ENCODE results near the gene ATP5PD. TPM values are rescaled to one million over a fixed set of nuclear protein-coding genes. Genes with fewer than 3 reads are reported as not detected.

Gene ATP5PD
- total and polyA plus RNA-seq, 2 of the 13 experiments (the other 11 are each of a cell fraction or from before 2014, with no cell fraction given) = 158 to 428 TPM

DNA sequence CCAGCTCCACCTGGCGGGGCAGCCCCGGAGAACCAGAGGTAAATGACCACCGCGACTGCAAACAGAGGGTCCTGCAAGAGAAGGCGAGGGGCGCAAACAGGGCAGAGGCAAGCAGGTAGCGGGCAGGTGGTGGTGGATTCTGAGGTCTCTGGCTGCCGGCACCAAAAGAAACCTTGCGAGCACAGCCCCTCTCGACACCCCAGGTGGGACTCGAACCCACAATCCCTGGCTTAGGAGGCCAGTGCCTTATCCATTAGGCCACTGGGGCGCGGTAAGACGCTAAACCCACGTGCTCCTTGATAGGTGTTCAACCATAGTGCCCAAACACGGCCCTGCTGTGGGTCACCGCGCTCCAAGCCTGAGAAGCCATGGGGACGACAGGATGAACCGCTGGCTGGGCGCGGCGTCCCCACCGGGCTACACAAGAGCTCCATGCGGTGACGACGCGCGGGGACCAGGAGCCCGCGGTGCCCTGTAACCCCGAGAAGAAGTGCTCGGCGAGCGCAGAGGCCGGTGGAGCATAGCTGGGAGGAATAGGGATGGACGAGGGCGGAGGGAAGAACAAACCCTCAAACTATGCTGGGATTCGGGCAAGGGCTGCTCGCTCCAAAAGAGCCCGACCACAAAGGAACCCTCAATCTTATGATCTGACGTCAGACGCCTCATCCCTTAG is 12.4 kb downstream of the ATP5PD start (continued):
- TF ChIP-seq, protein P1, sequence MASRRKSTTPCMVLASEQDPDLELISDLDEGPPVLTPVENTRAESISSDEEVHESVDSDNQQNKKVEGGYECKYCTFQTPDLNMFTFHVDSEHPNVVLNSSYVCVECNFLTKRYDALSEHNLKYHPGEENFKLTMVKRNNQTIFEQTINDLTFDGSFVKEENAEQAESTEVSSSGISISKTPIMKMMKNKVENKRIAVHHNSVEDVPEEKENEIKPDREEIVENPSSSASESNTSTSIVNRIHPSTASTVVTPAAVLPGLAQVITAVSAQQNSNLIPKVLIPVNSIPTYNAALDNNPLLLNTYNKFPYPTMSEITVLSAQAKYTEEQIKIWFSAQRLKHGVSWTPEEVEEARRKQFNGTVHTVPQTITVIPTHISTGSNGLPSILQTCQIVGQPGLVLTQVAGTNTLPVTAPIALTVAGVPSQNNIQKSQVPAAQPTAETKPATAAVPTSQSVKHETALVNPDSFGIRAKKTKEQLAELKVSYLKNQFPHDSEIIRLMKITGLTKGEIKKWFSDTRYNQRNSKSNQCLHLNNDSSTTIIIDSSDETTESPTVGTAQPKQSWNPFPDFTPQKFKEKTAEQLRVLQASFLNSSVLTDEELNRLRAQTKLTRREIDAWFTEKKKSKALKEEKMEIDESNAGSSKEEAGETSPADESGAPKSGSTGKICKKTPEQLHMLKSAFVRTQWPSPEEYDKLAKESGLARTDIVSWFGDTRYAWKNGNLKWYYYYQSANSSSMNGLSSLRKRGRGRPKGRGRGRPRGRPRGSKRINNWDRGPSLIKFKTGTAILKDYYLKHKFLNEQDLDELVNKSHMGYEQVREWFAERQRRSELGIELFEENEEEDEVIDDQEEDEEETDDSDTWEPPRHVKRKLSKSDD (CRISPR knock-in tag; IDR thresholded peaks at IDR 0.05; ENCODE audit: low read depth) = peak; percentile 45; the same call in 1 of the 2 replicates
- TF ChIP-seq, protein P2, sequence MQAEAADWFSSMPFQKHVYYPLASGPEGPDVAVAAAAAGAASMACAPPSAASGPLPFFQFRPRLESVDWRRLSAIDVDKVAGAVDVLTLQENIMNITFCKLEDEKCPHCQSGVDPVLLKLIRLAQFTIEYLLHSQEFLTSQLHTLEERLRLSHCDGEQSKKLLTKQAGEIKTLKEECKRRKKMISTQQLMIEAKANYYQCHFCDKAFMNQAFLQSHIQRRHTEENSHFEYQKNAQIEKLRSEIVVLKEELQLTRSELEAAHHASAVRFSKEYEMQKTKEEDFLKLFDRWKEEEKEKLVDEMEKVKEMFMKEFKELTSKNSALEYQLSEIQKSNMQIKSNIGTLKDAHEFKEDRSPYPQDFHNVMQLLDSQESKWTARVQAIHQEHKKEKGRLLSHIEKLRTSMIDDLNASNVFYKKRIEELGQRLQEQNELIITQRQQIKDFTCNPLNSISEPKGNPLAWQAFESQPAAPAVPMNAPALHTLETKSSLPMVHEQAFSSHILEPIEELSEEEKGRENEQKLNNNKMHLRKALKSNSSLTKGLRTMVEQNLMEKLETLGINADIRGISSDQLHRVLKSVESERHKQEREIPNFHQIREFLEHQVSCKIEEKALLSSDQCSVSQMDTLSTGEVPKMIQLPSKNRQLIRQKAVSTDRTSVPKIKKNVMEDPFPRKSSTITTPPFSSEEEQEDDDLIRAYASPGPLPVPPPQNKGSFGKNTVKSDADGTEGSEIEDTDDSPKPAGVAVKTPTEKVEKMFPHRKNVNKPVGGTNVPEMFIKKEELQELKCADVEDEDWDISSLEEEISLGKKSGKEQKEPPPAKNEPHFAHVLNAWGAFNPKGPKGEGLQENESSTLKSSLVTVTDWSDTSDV (CRISPR knock-in tag; IDR thresholded peaks at IDR 0.05) = peak; percentile 50; the same call in 1 of the 2 replicates
- peak; percentile 22; the same call in 1 of the 2 replicates for TF ChIP-seq ZBTB7A (CRISPR knock-in tag; IDR thresholded peaks at IDR 0.05)
- peak; percentile 67 for TF ChIP-seq TEAD3 (CRISPR knock-in tag; optimal IDR thresholded peaks at IDR 0.05; ENCODE audit: borderline replicate concordance)
- peak; percentile 93; the same call in 1 of the 2 replicates for TF ChIP-seq DNMT3B (CRISPR knock-in tag; conservative IDR thresholded peaks at IDR 0.05)
- peak; percentile 47 for TF ChIP-seq PHF20 (CRISPR knock-in tag; IDR thresholded peaks at IDR 0.05)
- TF ChIP-seq MED1 (CRISPR knock-in tag; IDR thresholded peaks at IDR 0.05) = peak; percentile 84; the same call in 1 of the 2 replicates
- TF ChIP-seq, protein P3, sequence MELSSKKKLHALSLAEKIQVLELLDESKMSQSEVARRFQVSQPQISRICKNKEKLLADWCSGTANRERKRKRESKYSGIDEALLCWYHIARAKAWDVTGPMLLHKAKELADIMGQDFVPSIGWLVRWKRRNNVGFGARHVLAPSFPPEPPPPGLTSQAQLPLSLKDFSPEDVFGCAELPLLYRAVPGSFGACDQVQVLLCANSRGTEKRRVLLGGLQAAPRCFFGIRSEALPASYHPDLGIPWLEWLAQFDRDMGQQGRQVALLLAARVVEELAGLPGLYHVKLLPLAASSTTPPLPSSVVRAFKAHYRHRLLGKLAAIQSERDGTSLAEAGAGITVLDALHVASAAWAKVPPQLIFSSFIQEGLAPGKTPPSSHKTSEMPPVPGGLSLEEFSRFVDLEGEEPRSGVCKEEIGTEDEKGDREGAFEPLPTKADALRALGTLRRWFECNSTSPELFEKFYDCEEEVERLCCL (CRISPR knock-in tag; IDR thresholded peaks at IDR 0.05; ENCODE audit: borderline replicate concordance) = no peak; the same call in 1 of the 2 replicates
- TF ChIP-seq, protein P4, sequence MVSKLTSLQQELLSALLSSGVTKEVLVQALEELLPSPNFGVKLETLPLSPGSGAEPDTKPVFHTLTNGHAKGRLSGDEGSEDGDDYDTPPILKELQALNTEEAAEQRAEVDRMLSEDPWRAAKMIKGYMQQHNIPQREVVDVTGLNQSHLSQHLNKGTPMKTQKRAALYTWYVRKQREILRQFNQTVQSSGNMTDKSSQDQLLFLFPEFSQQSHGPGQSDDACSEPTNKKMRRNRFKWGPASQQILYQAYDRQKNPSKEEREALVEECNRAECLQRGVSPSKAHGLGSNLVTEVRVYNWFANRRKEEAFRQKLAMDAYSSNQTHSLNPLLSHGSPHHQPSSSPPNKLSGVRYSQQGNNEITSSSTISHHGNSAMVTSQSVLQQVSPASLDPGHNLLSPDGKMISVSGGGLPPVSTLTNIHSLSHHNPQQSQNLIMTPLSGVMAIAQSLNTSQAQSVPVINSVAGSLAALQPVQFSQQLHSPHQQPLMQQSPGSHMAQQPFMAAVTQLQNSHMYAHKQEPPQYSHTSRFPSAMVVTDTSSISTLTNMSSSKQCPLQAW (CRISPR knock-in tag; IDR thresholded peaks at IDR 0.05) = peak; percentile 43; the same call in 1 of the 2 replicates
- peak; percentile 48 for TF ChIP-seq FOXC1 (CRISPR knock-in tag; IDR thresholded peaks at IDR 0.05; ENCODE audit: borderline replicate concordance)
- TF ChIP-seq ZNF619 (CRISPR knock-in tag; IDR thresholded peaks at IDR 0.05) = peak; percentile 96; the same call in 1 of the 2 replicates
- TF ChIP-seq, protein P5, sequence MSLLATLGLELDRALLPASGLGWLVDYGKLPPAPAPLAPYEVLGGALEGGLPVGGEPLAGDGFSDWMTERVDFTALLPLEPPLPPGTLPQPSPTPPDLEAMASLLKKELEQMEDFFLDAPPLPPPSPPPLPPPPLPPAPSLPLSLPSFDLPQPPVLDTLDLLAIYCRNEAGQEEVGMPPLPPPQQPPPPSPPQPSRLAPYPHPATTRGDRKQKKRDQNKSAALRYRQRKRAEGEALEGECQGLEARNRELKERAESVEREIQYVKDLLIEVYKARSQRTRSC (CRISPR knock-in tag; IDR thresholded peaks at IDR 0.05; ENCODE audit: low read depth) = peak; percentile 16; the same call in 1 of the 2 replicates
- TF ChIP-seq MEIS1 (CRISPR knock-in tag; IDR thresholded peaks at IDR 0.05; ENCODE audit: borderline replicate concordance) = peak; percentile 93
- TF ChIP-seq, protein P6, sequence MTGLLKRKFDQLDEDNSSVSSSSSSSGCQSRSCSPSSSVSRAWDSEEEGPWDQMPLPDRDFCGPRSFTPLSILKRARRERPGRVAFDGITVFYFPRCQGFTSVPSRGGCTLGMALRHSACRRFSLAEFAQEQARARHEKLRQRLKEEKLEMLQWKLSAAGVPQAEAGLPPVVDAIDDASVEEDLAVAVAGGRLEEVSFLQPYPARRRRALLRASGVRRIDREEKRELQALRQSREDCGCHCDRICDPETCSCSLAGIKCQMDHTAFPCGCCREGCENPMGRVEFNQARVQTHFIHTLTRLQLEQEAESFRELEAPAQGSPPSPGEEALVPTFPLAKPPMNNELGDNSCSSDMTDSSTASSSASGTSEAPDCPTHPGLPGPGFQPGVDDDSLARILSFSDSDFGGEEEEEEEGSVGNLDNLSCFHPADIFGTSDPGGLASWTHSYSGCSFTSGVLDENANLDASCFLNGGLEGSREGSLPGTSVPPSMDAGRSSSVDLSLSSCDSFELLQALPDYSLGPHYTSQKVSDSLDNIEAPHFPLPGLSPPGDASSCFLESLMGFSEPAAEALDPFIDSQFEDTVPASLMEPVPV (CRISPR knock-in tag; IDR thresholded peaks at IDR 0.05) = peak; percentile 70
- TF ChIP-seq, protein P7, sequence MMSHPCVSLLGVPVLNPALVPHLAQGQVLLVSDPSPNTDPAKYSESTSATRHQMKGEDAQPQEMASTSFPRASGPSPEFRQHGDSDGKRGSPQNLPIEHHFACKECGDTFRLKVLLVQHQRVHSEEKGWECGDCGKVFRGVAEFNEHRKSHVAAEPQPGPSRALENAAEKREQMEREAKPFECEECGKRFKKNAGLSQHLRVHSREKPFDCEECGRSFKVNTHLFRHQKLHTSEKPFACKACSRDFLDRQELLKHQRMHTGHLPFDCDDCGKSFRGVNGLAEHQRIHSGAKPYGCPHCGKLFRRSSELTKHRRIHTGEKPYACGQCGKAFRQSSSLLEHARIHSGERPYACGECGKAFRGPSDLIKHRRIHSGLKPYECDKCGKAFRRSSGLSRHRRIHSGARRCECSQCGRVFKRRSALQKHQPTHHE (CRISPR knock-in tag; IDR thresholded peaks at IDR 0.05; ENCODE audit: borderline replicate concordance) = peak; percentile 45; the same call in 1 of the 2 replicates
